GM21528 (cell line): ENCODE results near the gene LPIN2.
"Not testable (repeated sequence)": the region's sequence is repeated elsewhere in the genome, so short reads cannot be mapped to it uniquely, and the experiment has no call there.

Source experiments
- ATAC-seq: cut with Tn5 transposase; IDR thresholded peaks from one replicate; pipeline ENCODE4 v1.9.1; 2021; ENCODE audit warnings: mild to moderate bottlenecking, moderate library complexity; ENCODE audit not compliant: unreplicated experiment, low FRiP score

The LPIN2 gene

DNA sequence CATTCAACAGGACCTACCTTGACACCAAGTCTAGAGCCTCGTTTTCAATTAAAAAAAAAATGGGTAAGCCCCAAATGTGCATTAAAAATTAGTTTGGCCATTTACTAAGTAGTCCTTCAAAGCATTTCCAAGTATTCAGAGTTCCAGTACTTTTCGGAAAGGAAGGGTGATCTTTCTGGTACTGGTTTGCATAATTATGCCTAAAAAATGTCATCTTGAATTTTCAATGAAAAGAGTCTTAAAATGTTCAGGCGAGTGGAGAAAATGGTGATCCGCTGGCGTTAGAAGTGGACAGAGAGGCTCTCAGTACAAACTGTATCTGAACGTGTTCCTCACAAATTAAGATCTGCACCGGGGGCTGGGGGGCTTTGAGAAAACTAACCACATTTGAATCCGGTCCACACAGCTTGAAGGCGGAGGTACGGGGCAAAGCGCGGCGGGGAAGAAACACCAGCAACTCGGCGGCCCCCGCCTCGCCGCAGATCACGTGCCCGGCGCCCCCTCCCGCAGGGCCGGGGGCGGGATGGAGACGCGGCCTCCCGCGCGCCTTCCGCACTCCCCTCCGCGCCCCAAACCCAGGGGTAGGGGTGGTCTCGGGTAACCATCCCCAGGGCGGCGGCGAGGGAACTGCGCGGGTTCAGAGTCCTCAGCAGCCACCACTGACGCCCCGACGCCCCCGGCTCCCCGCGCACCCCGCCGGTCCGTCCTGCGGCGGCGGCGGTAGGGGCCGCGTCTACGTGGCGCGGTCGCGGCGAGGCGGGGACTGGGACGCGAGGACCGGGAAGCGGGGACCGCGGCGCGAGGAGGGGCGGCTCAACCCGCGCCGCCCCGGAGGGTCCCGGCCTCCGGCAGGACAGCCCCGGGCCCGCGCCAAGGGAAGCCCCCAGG, 564 bp downstream of the LPIN2 start:
- peak; percentile 37 for ATAC-seq

DNA sequence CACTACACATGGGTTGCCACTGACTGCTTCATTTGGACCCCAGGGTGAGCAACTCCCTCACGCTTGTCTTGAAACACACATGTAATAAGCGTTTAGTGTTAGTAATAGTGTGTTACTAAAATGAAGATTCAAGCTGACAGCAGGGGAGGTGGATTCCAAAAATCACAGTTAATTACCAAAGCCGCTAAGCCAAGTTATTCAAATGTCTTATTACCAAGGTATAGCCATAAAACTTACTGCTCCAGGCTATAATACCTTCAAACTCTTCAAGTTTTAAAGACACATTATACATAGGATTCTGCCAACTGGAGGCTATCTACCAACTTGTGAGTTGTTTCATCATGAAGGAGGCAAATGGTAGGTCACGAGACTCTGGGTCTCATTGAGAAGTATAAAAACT, 2.9 kb downstream of the LPIN2 start:
- ATAC-seq, result no peak

DNA sequence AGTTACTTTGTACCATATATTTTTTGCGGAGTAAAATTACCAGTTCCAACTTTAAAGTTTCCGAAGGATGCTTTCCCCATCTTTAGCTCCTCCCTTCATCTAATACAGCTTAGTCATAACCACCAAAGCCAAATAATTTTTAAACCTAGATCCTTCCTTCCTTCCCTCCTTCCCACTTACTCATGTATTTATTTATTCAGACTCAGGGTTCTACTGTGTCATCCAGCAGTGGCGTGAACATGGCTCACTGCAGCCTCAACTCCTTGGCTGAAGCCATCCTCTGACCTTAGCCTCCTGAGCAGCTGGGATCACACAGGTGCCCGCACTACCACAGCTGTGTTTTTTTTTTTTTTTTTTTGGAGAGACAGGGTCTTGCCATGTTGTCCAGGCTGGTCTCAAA, 4.4 kb downstream of the LPIN2 start:
- no peak for ATAC-seq

DNA sequence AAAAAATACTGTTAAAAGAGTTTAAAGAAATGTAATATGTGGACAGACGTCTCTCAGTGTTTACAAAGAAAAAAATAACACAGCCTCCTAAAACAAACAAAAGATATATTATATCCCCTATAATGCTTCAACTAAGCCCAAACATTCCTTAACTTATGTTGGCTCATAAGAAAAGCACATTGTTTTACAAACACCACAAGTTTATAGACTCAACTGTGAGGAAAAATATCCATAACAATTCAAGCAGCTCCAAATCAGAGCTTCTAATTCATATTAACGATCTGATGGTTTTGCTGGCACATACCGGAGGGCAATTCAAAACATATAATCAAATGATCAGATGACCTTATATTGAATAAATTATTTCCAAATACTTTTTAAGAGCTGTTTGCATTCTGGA, 5.5 kb downstream of the LPIN2 start:
- ATAC-seq, result no peak

DNA sequence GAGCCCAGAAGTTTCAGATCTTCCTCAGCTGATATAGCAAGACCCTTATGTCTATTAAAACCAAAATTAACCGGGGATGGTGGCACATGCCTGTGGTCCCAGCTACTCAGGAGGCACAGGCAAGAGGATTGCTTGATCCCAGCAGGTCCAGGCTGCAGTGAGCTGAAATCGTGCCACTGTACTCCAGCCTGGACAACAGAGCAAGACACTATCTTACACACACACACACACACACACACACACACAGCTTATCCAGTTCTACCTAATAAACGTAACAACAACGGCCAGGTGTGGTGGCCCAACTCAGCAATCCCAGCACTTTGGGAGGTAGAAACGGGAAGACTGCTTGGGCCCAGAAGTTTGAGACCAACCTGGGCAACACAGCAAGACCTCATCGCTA, 7.5 kb downstream of the LPIN2 start:
- no peak for ATAC-seq

DNA sequence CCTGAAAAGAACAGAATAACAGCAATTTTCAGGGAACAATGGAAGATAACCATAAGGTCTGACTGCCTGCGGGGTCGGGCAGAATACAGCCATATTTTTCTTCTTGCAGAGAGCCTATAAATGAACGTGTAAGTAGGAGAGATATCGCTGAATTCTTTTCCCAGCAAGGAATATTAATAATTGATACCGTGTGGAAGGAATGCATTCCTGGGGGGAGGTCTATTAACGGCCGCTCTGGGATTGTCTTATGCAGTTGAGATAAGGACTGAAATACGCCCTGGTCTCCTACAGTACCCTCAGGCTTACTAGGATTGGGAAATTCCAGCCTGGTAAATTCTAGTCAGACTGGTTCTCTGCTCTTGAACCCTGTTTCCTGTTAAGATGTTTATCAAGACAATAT, 9.2 kb downstream of the LPIN2 start:
- ATAC-seq, result not testable (repeated sequence)

DNA sequence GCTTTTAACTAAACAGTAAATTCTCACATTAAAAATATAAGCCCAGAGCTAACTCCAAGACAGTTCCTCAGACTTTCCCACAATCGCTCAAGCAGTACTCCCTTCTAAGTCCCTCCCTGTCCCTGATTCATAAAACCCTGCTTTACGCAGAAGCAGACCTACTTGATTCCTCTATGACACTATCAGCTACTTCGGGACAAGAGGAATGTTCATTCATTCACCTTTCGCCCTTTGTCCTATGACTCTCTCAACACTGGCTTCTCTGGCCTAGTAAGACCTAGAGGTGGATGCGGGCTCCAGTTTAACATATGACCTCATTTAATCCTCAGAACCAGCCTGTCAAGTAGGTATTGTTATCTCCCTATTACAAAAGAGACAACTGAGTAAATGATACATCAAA, 10.2 kb downstream of the LPIN2 start:
- ATAC-seq, result no peak

DNA sequence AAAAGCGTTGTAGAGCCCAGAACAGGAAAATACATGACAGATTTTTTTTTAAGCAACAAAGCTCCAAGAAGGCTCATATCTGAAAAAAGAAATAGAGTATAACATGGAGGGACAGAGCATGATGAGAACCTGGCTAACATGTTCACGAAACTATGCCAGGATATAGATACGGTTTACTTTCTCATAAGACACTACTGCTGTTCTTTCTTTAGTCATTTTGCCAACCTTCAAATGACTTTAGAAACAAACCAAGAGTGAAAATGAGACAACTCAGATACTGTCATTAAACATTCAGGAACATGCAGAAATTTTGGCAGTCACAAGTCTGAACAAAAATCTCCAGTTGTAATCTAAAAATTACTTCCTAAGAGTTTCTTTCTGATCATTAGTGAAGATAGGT, 14.3 kb downstream of the LPIN2 start:
- no peak for ATAC-seq

DNA sequence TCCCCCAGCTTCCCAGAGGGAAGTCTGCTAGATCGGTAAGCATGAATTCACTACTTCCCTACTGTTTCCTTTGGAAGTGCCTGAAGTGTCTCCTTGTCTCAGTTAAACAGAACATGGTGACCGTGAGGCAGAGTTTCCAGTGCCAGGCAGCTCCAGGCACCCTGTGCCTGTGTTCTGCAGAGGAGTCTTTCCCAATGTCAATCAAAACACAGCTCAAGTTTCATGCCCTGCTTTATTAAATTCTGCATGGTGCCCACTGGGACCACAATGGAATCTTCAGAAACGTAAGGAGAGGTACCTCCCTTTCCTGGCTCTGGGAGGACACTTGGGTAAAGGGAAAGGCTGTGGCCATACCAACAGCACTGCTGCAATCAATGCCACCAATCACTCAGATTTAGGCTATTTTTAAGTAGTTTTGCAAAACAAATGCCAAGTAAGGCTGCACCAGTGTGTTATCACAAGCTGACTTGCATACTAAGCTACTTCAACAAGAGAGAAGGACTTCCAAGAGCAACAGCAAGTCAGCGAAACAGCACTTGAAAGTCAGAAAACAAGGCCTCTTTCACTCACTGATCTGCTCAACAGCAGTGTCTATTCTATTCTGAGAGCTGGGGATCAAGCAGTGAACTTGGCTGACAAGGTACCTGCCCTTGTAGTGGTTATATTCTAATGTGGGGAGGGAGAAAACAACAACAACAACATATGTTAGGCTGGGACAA, 14.9 kb downstream of the LPIN2 start:
- ATAC-seq, result no peak

DNA sequence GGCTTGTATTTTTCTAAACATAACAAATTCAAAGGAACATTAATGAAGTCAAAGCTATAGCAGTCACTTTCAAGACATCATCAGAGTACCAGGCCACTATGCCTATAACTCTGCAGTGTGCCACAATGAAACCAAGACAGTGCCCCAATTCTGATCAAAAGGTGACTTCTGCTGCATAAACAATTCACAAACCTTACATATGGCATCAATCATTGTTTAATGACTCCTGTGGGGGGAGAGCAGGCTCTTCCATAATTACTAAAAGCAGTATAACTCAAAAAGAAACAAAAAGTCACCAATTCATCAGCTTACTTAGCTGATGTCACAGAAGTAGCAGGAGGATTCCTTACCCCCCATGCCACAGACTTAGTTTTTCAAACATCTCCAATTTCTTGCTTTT, 15.5 kb downstream of the LPIN2 start:
- ATAC-seq, result no peak

DNA sequence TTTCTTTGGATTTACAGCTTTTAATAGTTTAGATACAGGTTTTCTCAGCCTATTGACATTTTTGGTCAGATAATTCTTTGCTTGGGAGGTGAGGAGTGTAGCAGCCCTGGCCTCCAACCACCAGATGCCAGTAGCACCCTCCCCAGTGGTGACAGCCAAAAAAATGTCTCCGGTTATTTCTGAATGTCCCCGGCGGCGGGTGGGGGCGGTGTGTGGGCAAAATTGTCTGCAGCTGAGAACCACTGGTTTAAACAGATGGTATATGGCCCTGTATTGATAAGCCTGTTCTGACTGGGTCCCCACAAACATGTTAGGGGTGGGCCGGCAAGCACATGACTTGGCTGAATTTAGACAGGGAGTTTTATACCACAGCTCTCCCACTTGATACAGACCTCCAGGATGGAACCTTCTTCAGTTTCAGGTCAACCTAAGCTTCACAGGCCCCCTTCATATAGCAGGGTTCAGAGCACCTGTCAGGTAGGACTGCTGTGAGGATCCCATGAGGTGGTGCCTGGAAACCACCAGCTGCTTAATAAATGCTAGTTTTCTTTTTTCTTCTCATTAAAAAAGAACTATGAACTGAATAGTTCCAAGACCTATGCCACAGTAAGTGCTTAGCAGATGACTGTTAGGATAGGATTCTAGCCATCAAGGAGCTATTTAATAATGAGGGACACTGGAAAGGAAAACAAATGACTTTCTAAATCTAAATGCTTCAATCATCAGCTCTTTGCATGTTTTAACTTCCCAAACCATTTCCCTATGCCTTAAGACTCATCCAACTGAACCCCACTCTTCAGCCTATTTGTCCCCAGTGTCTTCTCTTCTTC, 18.1 kb downstream of the LPIN2 start:
- ATAC-seq, result peak; percentile 78

DNA sequence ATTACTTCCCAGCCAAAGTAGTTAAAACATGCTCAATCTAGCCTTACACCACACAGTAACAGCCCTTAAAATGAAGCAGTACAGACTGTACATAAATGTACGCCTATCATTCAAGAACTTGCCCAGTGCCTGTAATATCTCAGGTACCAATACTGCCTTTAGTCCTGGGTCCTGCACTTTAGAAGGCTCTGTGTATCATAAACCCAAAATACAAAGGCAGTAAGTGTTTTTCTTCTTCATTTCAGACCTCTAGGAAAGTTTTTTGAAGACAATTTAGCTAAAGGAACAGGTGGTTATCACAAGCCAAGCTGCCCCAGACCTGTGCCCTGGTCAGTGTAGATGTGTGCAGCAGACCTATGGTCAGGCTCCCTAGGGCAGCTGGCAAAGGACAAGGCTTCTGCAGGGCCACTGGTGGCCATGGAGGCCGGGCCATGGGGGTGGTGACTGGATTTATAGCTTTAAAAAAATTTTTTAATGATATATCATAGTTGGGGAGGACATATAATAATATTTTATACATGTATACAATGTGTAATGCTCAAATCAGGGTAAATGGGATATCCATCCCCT, 18.8 kb downstream of the LPIN2 start:
- no peak for ATAC-seq

DNA sequence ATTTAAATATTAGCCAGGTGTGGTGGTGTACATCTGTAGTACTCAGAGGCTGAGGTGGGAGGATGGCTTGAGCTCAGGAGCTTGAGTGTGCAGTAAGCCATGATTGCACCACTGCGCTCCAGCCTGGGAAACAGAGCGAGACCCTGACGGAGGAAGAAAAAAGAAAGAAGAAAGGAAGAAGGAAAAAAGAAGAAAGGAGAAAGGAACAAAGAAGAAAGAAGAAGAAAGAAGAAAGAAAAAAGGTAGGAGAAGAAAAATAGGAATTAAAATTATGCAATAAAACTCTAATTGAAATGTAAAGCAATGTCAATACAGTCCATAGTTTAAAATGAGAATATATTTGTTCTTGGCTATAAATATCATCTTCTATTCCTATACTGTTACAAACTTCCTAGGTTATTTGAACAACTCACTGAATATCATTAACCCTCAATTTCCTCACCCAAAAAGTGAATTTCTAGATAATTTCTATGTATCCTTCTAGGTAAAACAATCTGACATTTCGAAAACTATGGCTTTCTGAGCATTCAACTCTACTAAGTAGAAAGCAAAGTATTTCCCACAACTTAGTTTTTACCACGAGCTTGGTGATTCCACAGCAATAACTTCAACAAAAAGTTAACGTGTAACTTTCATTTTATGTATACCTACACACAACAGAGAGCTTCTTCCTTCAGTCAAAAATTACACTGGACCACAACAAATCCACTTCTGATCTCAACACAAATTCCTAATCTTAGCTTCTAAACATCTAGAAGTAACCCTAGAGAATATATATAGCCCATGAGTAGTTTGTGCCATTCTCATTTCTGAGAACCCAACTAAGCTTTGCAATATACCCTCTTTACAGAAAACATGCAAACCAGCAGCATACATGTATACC, 19.7 kb downstream of the LPIN2 start:
- ATAC-seq, result no peak

DNA sequence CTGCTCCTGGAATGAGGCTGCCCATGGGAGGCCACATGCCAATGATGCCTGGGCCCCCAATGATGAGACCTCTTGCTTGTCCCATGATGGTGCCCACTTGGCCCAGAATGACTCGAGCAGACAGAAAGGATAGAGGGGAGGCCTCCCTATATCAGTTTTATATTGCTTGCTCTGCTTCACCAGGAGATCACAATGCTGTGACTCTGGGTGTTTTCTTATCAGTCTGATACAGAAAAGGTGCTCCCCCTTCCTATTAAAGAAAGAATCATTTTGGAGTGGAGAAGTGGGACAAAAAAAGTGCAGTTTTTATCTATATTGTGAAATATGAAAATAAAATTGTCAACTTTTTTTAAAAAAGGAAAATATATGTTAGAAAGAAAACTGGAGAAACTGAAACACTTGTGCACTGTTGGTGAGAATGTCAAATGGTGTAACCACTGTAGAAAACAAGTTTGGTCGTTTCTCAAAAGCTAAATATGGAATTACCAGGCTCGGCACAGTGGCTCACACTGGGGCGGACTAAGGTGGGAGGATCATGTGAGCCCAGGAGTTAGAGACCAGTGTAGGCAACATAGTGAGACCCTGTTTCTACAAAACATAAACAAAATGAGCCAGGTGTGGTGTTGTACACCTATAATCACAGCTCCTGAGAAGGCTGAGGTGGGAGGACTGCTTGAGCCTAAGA, 21.8 kb downstream of the LPIN2 start:
- no peak for ATAC-seq

DNA sequence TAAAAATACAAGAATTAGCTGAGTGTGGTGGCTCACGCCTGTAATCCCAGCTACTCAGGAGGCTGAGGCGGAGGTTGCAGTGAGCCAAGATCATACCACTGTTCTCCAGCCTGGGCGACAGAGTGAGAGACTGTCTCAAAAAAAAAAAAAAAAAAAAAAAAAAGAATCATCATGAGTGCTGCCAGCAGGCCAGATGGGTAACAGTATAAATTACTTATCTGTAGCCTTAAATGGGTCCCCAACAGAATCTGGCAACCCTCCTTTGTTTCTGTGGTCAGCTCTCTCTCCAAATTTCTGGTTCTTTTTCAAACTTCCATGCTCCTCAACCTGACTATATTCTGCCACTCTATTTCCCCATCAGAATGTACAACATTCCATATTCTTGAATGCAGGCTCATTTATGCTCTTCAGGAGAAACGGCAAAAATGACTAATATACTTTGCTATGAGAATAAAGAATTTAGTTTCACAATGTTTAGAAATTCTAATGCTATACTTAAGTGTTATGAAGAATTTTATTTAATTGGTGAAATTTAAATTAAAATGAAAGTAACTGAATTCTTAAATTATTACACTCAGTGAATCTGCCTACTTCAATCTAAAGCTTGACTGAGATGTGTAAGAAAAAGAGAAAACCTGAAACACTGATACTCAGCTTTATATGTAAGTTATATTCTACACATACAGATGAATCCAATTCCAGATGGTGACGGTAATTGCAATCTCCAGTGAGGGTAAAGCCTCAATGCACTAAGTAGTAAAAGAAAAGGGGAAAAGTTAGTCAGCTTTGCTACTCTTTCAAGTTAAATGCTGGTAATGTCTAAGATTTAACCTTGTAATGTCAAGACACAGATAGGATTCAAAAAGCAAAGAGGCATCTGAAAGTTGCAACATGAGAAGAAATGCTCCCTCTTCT, 24.8 kb downstream of the LPIN2 start:
- no peak for ATAC-seq

DNA sequence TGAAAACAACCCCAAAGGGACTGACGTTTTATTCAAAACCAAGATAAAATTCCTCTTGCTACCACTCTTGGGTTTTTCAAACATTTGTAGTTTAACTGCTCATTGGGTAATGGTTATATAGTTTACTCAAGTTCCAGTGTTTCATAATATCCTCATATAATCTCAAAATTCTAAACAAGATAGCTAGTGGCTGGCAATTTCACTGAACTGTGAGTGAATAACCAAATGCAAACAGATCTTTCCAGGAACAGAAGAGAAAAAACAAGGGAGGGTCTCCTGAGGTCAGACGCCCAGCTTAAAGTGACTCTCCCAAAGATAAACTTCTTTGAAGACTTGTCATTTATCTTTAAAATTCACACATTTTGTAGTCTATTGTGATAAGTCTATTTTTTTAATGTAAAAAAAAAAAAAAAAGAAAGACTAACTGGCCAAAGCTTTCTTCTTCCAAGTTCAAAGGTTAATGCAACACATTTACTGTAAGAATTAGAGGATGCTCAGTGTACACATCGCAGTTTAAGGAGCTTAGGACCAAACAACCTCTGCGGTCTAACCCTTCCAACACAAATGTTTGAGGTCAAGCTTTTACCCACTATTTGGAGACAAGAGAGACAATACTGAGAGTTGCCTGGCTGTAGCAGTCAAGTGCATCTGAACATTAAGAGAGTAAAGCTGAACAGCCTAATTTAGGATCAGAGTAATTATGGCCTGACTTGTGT, 26.6 kb downstream of the LPIN2 start:
- no peak for ATAC-seq

DNA sequence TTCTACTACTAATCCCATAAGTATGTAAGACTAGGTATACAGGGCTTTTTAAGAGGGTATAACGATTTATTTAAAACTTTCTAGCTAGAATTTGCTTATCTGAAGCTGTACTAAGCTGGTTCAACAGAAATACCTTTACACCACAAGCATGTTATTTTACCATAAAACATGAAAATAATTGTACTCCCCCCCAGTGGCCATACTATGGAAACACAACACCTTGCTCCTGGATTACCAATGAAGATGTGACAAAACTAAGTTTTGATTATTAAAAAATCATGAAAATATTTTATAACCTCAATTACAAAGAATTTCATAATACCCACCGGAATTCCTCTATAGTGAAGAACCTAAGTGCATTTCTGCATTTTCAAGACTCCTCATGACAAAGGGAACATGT, 27.3 kb downstream of the LPIN2 start:
- ATAC-seq, result no peak
